ENCODE results near the gene PIAS2. TPM values are rescaled to one million over a fixed set of nuclear protein-coding genes. Genes with fewer than 3 reads are reported as not detected.

PIAS2 gene
- total RNA-seq, 1 donor = 38.5 TPM

- no peak for TF ChIP-seq CTCF (IDR thresholded peaks at IDR 0.05; ENCODE audit: insufficient read depth, low read length)
- H3K4me3 ChIP-seq (ENCODE audit: low read depth, low read length) = no peak overlapping the region
- DNase-seq (ENCODE audit: low read depth) = no peak
Measured at GRCh38 chr18:46899274-46899948, 17.9 kb downstream of the PIAS2 start.

- no peak for DNase-seq (ENCODE audit: low read depth)
- TF ChIP-seq CTCF (IDR thresholded peaks at IDR 0.05; ENCODE audit: insufficient read depth, low read length) = no peak
Measured at GRCh38 chr18:46894124-46894523, 23.2 kb downstream of the PIAS2 start.

GRCh38 chr18:46893360-46893759 is 23.9 kb downstream of the PIAS2 start:
- no peak overlapping the region for H3K4me3 ChIP-seq (ENCODE audit: low read depth, low read length)
- no peak for TF ChIP-seq CTCF (IDR thresholded peaks at IDR 0.05; ENCODE audit: insufficient read depth, low read length)
- DNase-seq (ENCODE audit: low read depth) = no peak

More at GRCh38 chr18:46894124-46894523, 23.2 kb downstream of the PIAS2 start:
- H3K4me3 ChIP-seq (ENCODE audit: low read depth, low read length) = no peak overlapping the region

DNA sequence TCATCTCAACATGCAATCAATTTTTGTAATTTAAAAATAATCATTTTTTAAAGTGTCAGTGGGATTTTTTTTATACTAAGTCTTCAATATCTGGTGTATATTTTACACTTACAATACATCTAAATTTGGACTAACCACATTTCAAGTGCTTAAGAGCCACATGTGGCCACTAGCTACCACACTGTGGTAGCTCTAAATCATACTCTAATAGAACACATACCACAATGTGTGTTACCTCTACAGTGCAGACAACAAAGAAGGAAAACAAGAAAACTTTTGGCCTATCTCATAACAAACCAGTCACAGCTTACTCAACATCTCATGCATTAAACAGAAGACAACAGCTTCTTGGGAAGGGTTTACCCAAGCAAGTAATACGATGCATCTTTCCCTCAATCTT is 24.5 kb downstream of the PIAS2 start:
- no peak for TF ChIP-seq CTCF (IDR thresholded peaks at IDR 0.05; ENCODE audit: insufficient read depth, low read length)
- no peak for DNase-seq (ENCODE audit: low read depth)
- no peak overlapping the region for H3K4me3 ChIP-seq (ENCODE audit: low read depth, low read length)

DNA sequence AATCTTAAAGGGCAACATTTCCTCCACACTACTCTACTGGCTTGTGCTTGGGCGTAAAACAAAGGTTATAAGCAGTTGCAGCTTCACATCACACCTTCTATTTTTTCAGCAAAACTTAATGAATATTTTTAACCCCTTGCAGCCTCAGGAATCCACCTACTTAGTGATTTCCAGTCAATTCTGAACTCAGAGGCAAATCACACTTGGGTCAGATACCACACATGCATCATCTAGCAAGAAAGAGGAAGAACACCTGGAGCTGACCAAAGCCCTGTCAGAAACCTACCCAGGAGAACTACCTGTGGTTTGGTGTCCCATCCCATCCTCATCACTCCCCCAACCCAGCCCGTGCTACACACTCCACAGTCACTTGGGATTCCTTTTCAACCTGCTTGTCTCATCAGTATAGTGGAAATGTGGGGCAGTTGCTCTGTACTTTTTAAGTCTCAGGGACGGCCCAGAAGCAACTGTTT is 25.5 kb downstream of the PIAS2 start:
- H3K4me3 ChIP-seq (ENCODE audit: low read depth, low read length) = no peak overlapping the region
- no peak for DNase-seq (ENCODE audit: low read depth)
- TF ChIP-seq CTCF (IDR thresholded peaks at IDR 0.05; ENCODE audit: insufficient read depth, low read length) = no peak

GRCh38 chr18:46888965-46889364 is 28.3 kb downstream of the PIAS2 start:
- TF ChIP-seq CTCF (IDR thresholded peaks at IDR 0.05; ENCODE audit: insufficient read depth, low read length) = no peak
- no peak for DNase-seq (ENCODE audit: low read depth)
- no peak overlapping the region for H3K4me3 ChIP-seq (ENCODE audit: low read depth, low read length)

- TF ChIP-seq CTCF (IDR thresholded peaks at IDR 0.05; ENCODE audit: insufficient read depth, low read length) = no peak
- DNase-seq (ENCODE audit: low read depth) = no peak
- H3K4me3 ChIP-seq (ENCODE audit: low read depth, low read length) = no peak overlapping the region
Measured at GRCh38 chr18:46886893-46887292, 30.4 kb downstream of the PIAS2 start.
